Ovary (tissue), 9 donors: ENCODE results near the gene CCL1. TPM values are rescaled to one million over a fixed set of nuclear protein-coding genes. Genes with fewer than 3 reads are reported as not detected.

Experiments used
- DNase-seq, 5 donors: peaks; one replicate each; pipeline ENCODE4 v3.0.0-alpha.2; 2019 to 2020
- H3K27ac ChIP-seq, 2 donors: fragments of 200-600 bp; one replicate each; pipeline versions ENCODE4 v1.5.1 to v1.8.0; 2019 to 2022
- H3K27me3 ChIP-seq: fragments of 200-600 bp; one replicate; pipeline ENCODE4 v1.8.0; 2022
- H3K36me3 ChIP-seq: fragments of 200-600 bp; sonication (generic); one replicate; pipeline ENCODE4 v1.5.1; 2019
- H3K4me1 ChIP-seq: one replicate; pipeline ENCODE4 v1.8.1; 2013; ENCODE audit warnings: mild to moderate bottlenecking, moderate library complexity; ENCODE audit not compliant: insufficient read depth
- H3K4me3 ChIP-seq: fragments of 200-600 bp; sonication (generic); one replicate; pipeline ENCODE4 v1.5.1; 2017
- H3K9me3 ChIP-seq, 2 donors: fragments of 200-600 bp in 1 of 2; sonication (generic) in 1 of 2; one replicate each; pipeline versions ENCODE4 v1.5.1 to v1.8.1; 2013 to 2019; ENCODE audit warnings: mild to moderate bottlenecking in 1 of 2, moderate library complexity in 1 of 2
- EP300 ChIP-seq: sonication (generic); formaldehyde crosslinking; IDR thresholded peaks from one replicate; pipeline ENCODE4 v1.6.1; 2017; ENCODE audit warnings: antibody characterized with exemption
- POLR2A ChIP-seq: fragments of 450-650 bp; IDR thresholded peaks from one replicate; pipeline ENCODE4 v1.6.1; 2017; ENCODE audit warnings: antibody characterized with exemption, mild to moderate bottlenecking, moderate library complexity
- WGBS, 3 donors: extraction: QIAGEN DNeasy Blood & Tissue Kit in 1 of 3; methylation state at CpG; one replicate each; pipeline versions ENCODE4 v1.1.5 to v1.1.7; 2013 to 2017; 5-methylcytosine and 5-hydroxymethylcytosine counted together
- intact Hi-C, 4 donors: fragments of 100-400 bp; cut with DNase I; formaldehyde crosslinking; loops; one replicate each; pipeline versions ENCODE4 v1.11.0 to v1.15.1; 2022 to 2023
- polyA plus RNA-seq, 2 donors: library from polyadenylated mRNA; stranded (reverse); fragments of 200-250 nt in 1 of 2; fragments of 350-450 nt in 1 of 2; fragmentation: Illumina TruSeq in 1 of 2; extraction: RNeasy Lipid Tissue Mini Kit (QIAGEN cat#74804) in 1 of 2; gene quantifications; one replicate each; pipeline ENCODE4 v1.2.3, GENCODE V29; 2013 to 2014
- total RNA-seq, 7 donors: library from RNA; depleted of rRNA in 2 of 7; stranded (reverse); fragments of >200 nt in 2 of 7; fragmentation: NEBNext Ultra II Directional in 3 of 7; extraction: Animal tissue kit (Norgen Biotek cat#: 25700) in 3 of 7; gene quantifications; one replicate each; pipeline versions ENCODE4 v1.1.0 to v1.2.4, GENCODE V29; 2016 to 2023
- TF ChIP-seq, protein P1 (sequence below), 3 donors: fragments of 450-650 bp in 2 of 3; fragments of 200-600 bp in 1 of 3; IDR thresholded peaks; one replicate each; pipeline versions ENCODE4 v1.5.1 to v1.8.0; 2016 to 2022; ENCODE audit warnings: antibody characterized with exemption in 3 of 3, mild to moderate bottlenecking in 1 of 3
- donor health status: DM: no; HTN: no; CAD: no; lungs with moderate emphysema.
- donor health status: DM: no; HTN: no; CAD: no.
- donor health status: Bipolar disorder and iron deficiency.
- donor health status: DM: yes; HTN: yes; CAD: no.
- donor health status: DM: no; HTN: no; CAD: no.
- donor health status: DM: yes; HTN: yes; CAD: no.

CCL1 gene
- total and polyA plus RNA-seq, 9 donors: not detected

DNA sequence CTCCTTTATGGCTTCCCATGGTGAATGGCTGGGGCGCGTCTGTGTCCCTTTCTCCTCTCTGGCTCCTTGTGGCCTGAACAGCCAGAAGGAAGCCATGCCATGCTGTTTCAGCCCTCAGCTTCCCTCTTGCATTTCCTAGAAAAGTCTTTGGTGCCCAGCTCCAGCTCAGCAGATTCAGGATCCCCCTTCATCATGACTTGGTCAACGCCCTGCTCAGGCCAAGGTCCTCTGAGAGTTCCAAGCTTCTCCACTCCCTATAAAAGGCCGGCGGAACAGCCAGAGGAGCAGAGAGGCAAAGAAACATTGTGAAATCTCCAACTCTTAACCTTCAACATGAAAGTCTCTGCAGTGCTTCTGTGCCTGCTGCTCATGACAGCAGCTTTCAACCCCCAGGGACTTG lies 6.8 kb downstream of the CCL1 start, which contains the start of gene CCL13:
TSS of gene CCL13 (plus strand) at position 287 of the 400 bp plus-strand sequence. CDS start at position 334, 47 bp downstream.
- Histone ChIP-seq H3K9me3 (no peaks in the 10 kb centered on the region), H3K36me3 (no peaks in the 10 kb centered on the region), H3K4me3 (no peak within 1 kb of the TSS), H3K4me1 (no peaks in the 10 kb centered on the region), H3K27me3 (no peaks in the 10 kb centered on the region), H3K27ac (no peak within 1 kb of the TSS)
- intact Hi-C loops: no loop called here
- 91 to 96% (median 93%) methylated on average over 5 of the region's 5 CpGs for WGBS, 3 donors
- TF ChIP-seq, protein P1, sequence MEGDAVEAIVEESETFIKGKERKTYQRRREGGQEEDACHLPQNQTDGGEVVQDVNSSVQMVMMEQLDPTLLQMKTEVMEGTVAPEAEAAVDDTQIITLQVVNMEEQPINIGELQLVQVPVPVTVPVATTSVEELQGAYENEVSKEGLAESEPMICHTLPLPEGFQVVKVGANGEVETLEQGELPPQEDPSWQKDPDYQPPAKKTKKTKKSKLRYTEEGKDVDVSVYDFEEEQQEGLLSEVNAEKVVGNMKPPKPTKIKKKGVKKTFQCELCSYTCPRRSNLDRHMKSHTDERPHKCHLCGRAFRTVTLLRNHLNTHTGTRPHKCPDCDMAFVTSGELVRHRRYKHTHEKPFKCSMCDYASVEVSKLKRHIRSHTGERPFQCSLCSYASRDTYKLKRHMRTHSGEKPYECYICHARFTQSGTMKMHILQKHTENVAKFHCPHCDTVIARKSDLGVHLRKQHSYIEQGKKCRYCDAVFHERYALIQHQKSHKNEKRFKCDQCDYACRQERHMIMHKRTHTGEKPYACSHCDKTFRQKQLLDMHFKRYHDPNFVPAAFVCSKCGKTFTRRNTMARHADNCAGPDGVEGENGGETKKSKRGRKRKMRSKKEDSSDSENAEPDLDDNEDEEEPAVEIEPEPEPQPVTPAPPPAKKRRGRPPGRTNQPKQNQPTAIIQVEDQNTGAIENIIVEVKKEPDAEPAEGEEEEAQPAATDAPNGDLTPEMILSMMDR (IDR thresholded peaks at IDR 0.05): no peak
- TF ChIP-seq EP300 (no peak), POLR2A (no peak)
- no peak for DNase-seq

DNA sequence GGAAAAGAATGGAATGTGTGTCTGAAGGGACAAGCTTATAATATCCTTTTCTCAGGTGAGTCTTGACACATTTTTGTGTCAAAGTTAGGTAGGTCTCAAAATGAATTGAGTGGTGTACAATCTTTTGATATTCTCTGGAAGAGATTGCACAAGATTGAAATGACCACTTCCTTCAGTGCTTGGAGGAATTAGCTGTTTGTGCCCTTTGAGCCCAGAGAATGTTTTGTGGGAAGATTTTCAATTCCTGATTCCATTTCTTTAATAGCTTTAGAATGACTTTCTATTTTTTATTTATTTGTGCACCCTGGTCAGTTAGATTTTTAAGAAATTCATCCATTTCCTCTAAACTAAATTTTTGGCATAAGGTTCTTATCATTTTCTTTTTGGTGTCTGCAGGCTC lies 8.4 kb downstream of the CCL1 start:
- Histone ChIP-seq H3K27ac (no peak overlapping the region), H3K4me1 (no peaks in the 10 kb centered on the region), H3K4me3 (no peak overlapping the region), H3K36me3 (no peaks in the 10 kb centered on the region), H3K27me3 (no peaks in the 10 kb centered on the region), H3K9me3 (no peaks in the 10 kb centered on the region)
- intact Hi-C loops: no loop called here
- no peak for DNase-seq
- TF ChIP-seq EP300 (no peak), POLR2A (no peak)

DNA sequence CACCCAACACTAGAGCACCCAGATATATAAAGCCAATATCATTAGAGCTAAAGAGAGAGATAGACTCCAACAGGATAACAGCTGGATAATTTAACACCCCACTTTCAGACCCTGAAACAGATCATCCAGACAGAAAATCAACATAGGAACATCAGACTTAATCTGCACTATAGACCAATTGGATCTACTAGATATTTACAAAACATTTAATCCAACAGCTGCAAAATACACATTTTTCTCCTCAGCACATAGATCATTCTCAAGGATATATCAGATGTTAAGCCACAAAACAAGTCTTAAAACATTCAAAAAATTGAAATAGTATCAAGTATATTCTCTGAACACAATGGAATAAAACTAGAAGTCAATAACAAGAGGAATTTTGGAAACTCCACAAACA lies 10.8 kb downstream of the CCL1 start:
- intact Hi-C loops: no loop called here
- Histone ChIP-seq H3K36me3 (no peaks in the 10 kb centered on the region), H3K27ac (no peak overlapping the region), H3K4me3 (no peak overlapping the region), H3K4me1 (no peaks in the 10 kb centered on the region), H3K9me3 (no peaks in the 10 kb centered on the region), H3K27me3 (no peaks in the 10 kb centered on the region)
- TF ChIP-seq EP300 (no peak), POLR2A (no peak)
- TF ChIP-seq, protein P1 (IDR thresholded peaks at IDR 0.05): no peak
- no peak for DNase-seq

DNA sequence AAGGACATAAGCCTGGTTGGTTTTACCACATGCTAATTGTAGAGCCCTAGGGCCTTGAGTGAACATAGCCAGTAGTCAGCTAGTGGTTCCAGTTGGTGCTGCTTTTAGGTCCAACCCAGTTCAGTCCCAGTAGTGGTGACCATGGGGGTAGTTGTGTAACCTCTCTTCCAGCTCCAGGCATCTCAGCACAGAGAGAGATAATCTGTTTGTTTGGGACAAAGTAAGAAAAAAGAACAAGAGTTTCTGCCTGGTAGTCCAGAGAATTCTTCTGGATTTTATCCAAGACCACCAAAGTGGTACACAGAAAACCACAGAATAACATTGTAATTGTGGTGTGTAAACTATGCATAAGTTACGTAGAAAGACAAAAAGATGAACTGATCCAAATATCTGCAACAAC lies 11.9 kb downstream of the CCL1 start:
- no peak overlapping the region for H3K27ac ChIP-seq
- intact Hi-C loops: no loop called here

DNA sequence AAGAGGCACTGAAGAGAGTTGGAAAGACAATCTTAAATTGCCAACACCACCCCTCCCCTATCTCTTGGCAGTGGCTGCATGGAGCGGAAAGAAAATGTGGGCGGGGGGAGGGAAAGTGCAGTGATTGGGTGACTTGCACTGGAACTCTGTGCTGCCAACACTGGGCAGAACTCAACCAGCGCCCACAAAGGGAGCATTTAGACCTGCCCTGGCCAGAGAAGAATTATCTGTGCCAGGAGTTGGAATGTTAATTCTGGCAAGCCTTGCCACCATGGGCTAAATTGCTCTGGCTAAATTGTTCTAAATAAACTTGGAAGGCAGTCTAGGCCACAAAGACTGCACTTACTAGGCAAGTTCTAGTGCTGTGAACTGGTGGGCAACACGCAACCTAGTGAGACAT lies 13.3 kb downstream of the CCL1 start:
- intact Hi-C loops: no loop called here
- no peak for DNase-seq
- Histone ChIP-seq H3K27me3 (no peaks in the 10 kb centered on the region), H3K36me3 (no peaks in the 10 kb centered on the region), H3K9me3 (no peaks in the 10 kb centered on the region), H3K4me3 (no peak overlapping the region), H3K4me1 (no peaks in the 10 kb centered on the region), H3K27ac (no peak overlapping the region)
- 67 to 91% (median 89%) methylated on average over 4 of the region's 4 CpGs for WGBS, 3 donors
- TF ChIP-seq POLR2A (no peak), EP300 (no peak)
- TF ChIP-seq, protein P1 (IDR thresholded peaks at IDR 0.05): no peak

More for the DNA sequence above, 11.9 kb downstream of the CCL1 start:
- Histone ChIP-seq H3K27me3 (no peaks in the 10 kb centered on the region), H3K4me3 (no peak overlapping the region), H3K9me3 (no peaks in the 10 kb centered on the region), H3K4me1 (no peaks in the 10 kb centered on the region), H3K36me3 (no peaks in the 10 kb centered on the region)
- WGBS, 3 donors: 30 to 40% (median 40%) methylated on average over 1 of the region's 1 CpG
- no peak for DNase-seq
- TF ChIP-seq EP300 (no peak), POLR2A (no peak)
- TF ChIP-seq, protein P1 (IDR thresholded peaks at IDR 0.05): no peak
